GM21360 (cell line): Measurements from ENCODE around the gene POLR2L.

ENCODE experiments used
- ATAC-seq: cut with Tn5 transposase; IDR thresholded peaks from one replicate; pipeline ENCODE4 v1.9.1; 2021; ENCODE audit warnings: mild to moderate bottlenecking, moderate library complexity; ENCODE audit not compliant: unreplicated experiment

Gene POLR2L

GRCh38 chr11:855796-856195 lies 13.5 kb upstream of the POLR2L start:
- no peak for ATAC-seq

- ATAC-seq = no peak
Observed at GRCh38 chr11:855330-855674, 13.0 kb upstream of the POLR2L start.

GRCh38 chr11:854601-855329 lies 12.4 kb upstream of the POLR2L start:
- no peak for ATAC-seq

DNA sequence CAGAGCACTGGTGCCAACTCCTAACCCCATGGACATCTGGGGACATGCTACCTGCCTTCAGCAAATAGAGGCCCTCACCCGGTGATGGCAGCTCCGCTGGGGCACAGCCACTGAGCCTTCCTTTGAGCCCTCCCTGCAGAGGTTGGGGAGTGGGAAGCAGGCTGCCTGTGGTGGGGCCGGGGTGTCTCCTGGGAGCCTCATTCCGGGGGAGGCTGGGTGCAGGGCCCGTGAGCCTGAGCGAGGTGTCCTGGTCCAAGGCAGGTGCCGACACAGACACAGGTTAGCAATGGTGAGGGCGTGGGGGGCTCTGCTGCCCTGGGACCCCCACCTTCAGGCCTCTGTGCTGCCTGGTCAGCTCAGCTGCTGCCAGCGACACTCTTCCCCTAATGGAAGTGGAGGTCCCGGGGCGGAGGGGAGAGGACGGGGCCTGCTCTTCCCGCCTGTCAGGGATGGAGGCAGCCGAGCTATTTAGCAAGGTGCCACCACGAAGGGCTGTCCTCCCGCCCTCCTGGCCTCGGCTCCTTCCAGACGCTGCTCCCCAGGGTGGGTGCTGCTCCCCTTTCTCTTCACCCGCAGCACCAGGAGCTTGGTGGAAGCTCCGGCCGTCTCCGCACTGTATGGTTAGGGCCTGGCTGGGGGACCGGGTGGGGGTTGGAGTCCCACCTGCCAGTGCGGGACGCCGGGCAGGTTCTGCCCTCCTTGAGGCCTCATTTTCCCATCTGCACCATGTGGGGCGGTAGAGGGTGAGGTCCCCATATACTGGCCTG lies 11.5 kb upstream of the POLR2L start:
- no peak for ATAC-seq

DNA sequence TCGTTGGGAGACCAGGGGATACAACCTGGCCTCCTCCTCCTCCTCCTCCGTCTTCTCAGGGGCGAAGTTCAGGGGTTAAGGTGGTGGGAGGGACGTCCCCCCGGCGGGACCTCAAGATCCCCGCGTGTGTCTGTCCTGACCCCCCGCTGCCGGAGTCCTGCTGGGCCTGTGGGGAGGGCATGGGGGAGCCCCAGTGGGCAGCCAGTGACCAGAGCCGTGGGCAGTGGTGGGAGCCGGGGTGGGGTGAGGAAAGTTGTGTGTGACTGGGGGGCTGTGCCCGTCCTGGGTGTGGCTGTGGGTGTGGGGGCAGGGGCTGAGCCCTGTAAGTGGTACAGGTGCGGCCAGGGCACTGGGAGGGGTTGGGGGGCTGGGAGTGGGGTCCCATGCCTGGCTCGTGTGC lies 10.4 kb upstream of the POLR2L start:
- no peak for ATAC-seq

DNA sequence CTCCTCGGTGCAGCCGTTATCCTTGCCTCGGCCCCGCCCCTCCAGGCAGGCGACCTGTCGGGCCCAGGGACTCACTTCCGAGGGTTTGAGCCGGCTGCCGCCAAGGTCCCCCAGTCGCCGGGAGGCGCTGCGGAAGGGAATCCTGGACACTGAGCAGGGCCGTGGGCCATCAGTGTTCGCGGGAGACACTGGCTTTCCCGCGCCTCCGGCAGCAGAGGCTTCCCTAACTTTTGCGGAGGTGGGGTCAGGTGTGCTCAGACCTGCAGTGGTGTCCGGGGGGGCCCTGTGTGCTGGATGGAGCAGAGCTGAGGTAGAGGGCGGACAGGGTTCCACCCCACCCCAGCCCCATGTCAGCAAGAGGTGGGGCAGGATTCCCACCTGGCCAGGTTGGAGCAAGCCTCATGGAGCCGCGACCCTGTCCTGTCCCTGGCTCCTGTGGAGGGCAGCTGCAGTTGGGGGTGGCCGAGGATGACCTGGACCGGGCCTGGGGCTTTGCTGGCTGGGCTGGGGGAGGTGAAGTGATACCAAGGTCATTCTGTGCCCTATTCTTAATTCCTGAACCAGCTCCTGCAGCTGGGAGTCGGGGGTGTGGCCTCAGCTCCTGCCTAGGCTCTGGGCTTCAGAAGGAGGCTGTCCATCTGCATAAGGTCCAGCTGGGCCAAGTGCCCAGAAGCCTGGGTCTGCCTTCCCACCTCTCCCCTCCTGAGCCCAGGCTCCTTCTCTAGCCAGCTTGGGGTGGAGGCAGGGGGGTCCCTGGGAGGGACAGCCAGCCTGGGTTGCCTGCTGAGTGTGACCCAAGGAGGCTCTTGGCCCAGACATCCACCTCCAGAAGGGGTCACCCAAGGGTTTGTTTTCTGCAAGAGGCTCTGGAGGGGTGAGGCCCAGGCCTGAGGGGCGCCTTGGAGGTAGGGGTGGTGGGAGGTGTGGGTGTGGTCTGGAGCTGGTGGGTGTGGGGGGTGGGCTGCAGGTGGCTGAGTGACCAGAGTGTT lies 8.7 kb upstream of the POLR2L start:
- ATAC-seq = no peak

GRCh38 chr11:849951-850774 lies 7.8 kb upstream of the POLR2L start:
- ATAC-seq = no peak

GRCh38 chr11:849104-849824 lies 6.9 kb upstream of the POLR2L start:
- no peak for ATAC-seq

- no peak for ATAC-seq
Observed at GRCh38 chr11:848380-848931, 6.1 kb upstream of the POLR2L start.

DNA sequence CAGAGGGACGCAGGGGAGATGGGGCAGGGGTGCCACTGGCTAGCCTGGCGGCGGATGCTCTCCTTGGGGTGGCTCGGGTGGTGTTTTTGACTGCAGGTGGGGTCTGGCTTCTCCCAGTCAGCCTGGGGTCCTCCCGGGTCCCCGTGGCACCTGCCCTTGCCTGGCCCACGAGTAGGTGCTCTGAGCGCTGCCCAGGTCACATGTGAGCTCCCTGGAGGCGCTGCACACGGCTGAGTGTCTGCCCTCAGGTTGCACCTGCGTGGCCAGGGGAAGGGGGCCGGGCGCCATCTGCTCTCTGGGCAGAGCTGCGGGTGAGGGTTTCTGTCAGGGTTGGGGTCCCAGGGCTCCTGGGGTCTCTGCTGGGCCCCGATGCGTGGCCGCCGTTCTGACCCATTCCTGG lies 5.5 kb upstream of the POLR2L start:
- ATAC-seq = no peak

DNA sequence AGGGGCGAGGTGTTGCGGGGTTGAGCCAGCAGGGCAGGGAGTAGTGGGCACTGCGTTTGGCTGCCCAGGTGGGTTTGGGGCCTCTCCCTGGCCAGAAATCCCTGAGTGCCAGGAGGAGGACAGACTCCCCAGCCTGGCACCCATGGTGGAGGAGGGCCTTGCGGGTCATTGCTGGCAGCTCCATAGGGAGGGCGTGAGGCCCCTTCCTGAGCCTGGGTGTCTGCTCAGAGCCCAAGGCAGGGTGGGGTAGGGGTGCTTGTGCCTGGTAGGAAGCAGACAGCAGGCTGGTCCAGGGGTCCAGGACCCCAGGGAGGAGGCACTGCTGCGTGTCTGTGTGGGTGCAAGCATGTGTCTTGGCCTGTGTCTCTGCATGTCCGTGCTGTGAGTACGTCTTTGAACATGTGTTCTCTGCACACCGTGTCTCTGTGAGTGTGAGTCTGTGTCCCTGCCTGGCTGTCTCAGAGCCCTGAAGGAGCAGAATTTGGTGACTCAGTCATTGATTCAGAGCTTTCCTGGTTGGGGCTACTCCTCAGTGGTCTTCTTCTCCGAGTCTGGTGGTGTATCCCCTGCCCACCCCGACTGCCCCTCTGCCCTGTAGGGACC lies 4.3 kb upstream of the POLR2L start:
- ATAC-seq = no peak

GRCh38 chr11:845872-846495 lies 3.7 kb upstream of the POLR2L start:
- no peak for ATAC-seq

GRCh38 chr11:844693-845644 lies 2.6 kb upstream of the POLR2L start:
- no peak for ATAC-seq

DNA sequence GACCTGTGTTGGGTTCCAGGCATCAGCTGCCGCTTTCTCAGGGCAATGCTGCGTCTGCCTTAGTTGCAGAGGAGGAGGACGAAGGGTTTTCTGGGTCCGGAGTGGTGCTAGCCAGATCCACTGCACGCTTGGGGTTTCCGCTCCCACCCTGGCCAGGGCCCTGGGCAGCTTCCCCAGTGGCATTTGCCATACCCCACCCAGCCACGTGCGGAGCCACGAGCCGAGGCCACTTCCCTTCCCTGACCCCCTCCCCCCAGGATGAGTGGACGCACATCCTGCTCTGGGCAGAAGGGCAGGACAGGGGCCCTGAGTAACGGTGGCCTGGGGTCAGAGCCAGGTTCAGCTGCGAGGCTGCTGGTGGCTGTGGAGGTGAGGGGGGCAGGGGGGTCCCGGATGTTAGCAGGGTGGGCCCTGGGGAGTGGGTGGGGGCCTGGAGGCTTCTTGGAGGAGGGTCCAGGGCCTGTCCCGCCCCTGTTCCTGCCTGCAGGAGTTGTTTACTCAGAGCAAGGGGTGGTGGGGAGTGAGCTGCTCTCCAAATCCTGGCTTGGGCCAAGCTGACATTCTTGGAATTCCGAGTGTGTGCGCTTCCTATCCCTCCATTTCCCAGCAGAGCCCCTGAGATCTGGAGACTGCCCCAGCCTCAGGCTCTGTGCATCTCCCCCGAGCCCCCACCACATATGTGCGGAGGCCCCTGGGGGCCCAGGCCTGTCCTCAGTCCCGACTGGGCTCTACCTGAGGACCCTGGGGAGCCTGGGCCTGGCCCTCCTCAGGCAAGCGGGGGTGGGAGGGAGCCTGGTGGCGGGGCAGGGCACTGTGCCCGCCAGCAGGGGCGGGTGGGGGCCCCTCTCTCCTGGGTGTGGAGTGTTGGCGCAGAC lies 1.7 kb upstream of the POLR2L start:
- ATAC-seq = no peak

DNA sequence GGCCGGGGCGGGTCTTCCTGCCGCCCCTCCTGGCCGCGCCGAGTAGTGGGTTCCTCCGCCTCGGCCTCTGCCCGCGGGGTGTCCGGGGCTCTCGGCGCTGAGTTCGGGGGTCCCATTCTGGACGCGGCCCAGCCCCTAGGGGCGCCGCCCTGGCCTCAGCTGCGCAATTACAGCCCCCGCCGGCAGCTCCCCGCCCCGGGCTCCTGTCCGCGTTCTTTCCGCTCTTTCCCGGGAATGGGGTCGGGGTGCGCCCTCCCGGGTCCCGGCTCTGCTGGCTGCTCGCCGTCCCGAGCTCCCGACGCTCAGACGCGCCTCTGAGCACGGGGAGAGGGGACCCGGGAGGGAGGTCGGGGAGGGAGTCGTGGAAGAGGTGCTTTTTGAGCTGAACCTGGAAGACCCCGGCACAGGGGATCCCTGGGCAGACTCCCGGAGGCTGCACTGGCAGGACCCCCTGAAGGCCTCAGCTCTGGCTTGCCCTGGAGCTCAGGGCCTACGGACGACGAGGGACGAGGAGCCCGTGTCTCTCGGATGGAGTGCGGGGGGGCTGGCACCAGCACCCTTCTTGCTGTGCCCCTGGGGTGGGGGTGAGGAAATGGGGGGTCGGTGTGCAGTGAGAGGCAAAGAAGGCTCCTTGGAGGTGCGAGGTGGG lies 881 bp upstream of the POLR2L start:
- ATAC-seq = no peak

DNA sequence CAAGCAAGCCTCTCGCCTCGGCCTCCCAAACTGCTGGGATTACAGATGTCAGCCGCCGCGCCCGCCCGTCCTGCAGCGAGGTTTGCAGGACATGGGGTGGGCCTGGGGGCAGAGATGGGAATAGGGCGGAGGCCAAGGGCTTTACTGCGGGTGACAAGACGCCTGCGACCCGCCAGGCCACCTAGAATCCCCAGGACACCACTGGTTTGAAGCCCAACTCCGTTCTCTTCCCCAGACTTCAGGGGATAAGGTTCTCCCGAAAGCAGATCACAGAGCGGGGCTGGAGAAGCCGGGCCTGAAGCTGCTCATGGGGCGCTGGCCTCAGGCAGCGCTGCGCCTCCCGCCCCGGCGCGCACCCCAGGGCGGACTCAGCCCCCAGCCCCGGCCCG lies 354 bp downstream of the POLR2L start:
- ATAC-seq = no peak
